Lower leg skin (tissue), 3 donors: Measurements from ENCODE around the gene TRIM31.

ENCODE experiments used
- POLR2A ChIP-seq, 2 donors: fragments of 450-650 bp; IDR thresholded peaks; one replicate each; pipeline ENCODE4 v1.6.1; 2016 to 2017; ENCODE audit warnings: antibody characterized with exemption in 2 of 2, mild to moderate bottlenecking in 1 of 2, moderate library complexity in 1 of 2
- TF ChIP-seq, protein P1 (sequence below), 3 donors: fragments of 450-650 bp; IDR thresholded peaks; one replicate each; pipeline ENCODE4 v1.5.1; 2016; ENCODE audit warnings: antibody characterized with exemption in 3 of 3, mild to moderate bottlenecking in 3 of 3, moderate library complexity in 2 of 3

DNA sequence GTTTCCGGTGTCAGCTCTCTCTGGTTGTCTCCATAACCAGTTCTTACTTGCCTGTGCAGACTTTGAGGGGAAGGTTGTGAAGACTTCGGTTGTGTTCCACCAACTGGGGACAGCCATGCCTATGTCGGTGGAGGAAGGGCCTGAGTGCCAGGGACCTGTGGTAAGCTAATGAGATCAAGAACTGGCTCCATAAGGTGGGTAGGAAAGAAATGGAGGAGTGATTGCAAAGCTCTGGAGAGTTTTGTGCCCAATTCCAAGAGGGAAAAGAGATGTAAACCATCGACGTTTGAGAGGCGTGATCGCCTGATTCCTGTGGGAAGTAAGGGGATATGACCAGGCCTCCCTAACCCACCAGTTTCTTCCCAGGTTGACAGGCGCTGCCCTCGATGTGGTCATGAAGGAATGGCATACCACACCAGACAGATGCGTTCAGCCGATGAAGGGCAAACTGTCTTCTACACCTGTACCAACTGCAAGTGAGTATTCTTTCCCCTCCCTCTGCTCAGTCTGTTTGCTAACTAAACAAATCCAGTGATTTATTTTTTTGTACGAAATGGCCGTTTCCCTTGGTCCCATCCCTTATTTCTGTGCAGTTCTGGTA, 50.9 kb downstream of the TRIM31 start:
- TF ChIP-seq, protein P1, sequence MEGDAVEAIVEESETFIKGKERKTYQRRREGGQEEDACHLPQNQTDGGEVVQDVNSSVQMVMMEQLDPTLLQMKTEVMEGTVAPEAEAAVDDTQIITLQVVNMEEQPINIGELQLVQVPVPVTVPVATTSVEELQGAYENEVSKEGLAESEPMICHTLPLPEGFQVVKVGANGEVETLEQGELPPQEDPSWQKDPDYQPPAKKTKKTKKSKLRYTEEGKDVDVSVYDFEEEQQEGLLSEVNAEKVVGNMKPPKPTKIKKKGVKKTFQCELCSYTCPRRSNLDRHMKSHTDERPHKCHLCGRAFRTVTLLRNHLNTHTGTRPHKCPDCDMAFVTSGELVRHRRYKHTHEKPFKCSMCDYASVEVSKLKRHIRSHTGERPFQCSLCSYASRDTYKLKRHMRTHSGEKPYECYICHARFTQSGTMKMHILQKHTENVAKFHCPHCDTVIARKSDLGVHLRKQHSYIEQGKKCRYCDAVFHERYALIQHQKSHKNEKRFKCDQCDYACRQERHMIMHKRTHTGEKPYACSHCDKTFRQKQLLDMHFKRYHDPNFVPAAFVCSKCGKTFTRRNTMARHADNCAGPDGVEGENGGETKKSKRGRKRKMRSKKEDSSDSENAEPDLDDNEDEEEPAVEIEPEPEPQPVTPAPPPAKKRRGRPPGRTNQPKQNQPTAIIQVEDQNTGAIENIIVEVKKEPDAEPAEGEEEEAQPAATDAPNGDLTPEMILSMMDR (IDR thresholded peaks at IDR 0.05), result no peak
- TF ChIP-seq POLR2A (IDR thresholded peaks at IDR 0.05), result no peak
